Smooth muscle cell (in vitro differentiated cells): ENCODE data around the gene NXPH4. TPM values are rescaled to one million over a fixed set of nuclear protein-coding genes. Genes with fewer than 3 reads are reported as not detected.

Source experiments
- DNase-seq: peaks from one replicate; lab custom pipeline; 2025; ENCODE audit not compliant: unreplicated experiment; lab: John Stamatoyannopoulos, UW
- H2AFZ ChIP-seq: fragments of 200-600 bp; sonication (generic); 2 replicates; pipeline ENCODE4 v1.6.0; 2016; ENCODE audit warnings: antibody characterized with exemption, low read depth, mild to moderate bottlenecking
- H3F3A ChIP-seq: fragments of 200-600 bp; sonication (generic); 2 replicates; pipeline ENCODE4 v1.6.0; 2017; ENCODE audit warnings: antibody characterized with exemption, low read depth
- H3K27ac ChIP-seq: fragments of 200-600 bp; sonication (generic); 2 replicates; pipeline ENCODE4 v1.5.1; 2016; ENCODE audit warnings: low read depth, mild to moderate bottlenecking
- H3K27me3 ChIP-seq: fragments of 200-600 bp; sonication (generic); 2 replicates; pipeline ENCODE4 v1.6.1; 2016; ENCODE audit warnings: low read depth, mild to moderate bottlenecking
- H3K36me3 ChIP-seq: fragments of 200-600 bp; sonication (generic); 2 replicates; pipeline ENCODE4 v1.5.1; 2016; ENCODE audit warnings: low read depth
- H3K4me1 ChIP-seq: fragments of 200-600 bp; sonication (generic); 2 replicates; pipeline ENCODE4 v1.5.1; 2016; ENCODE audit warnings: low read depth
- H3K4me2 ChIP-seq: fragments of 200-600 bp; sonication (generic); 2 replicates; pipeline ENCODE4 v1.6.0; 2016; ENCODE audit warnings: mild to moderate bottlenecking
- H3K4me3 ChIP-seq: fragments of 200-600 bp; sonication (generic); 2 replicates; pipeline ENCODE4 v1.5.1; 2016; ENCODE audit warnings: mild to moderate bottlenecking
- H3K79me2 ChIP-seq: fragments of 200-600 bp; sonication (generic); 2 replicates; pipeline ENCODE4 v1.6.0; 2016; ENCODE audit warnings: low read depth, mild to moderate bottlenecking
- H3K9ac ChIP-seq: fragments of 200-600 bp; sonication (generic); 2 replicates; pipeline ENCODE4 v1.6.0; 2016; ENCODE audit warnings: low read depth
- H3K9me3 ChIP-seq: fragments of 200-600 bp; sonication (generic); replicated peaks from 2 replicates; pipeline ENCODE4 v1.5.1; 2016; ENCODE audit warnings: low read depth
- H4K20me1 ChIP-seq: fragments of 200-600 bp; sonication (generic); 2 replicates; pipeline ENCODE4 v1.6.0; 2016; ENCODE audit warnings: low read depth
- CTCF ChIP-seq: fragments of 200-600 bp; sonication (generic); IDR thresholded peaks from 2 replicates; pipeline ENCODE4 v1.5.1; 2017; ENCODE audit warnings: borderline replicate concordance, mild to moderate bottlenecking, antibody characterized with exemption; ENCODE audit not compliant: insufficient read depth, poor library complexity, severe bottlenecking
- WGBS: methylation state at CpG from one replicate; pipeline ENCODE4 v1.1.7; 2016; ENCODE audit warnings: low lambda C conversion rate; 5-methylcytosine and 5-hydroxymethylcytosine counted together
- polyA plus RNA-seq: library from polyadenylated mRNA; unstranded; fragments of >200 nt; fragmentation: Nextera tagmentation; extraction: Ambion mirVana; gene quantifications from 2 replicates; pipeline ENCODE4 v1.2.1, GENCODE V29; 2016
- total RNA-seq: library from RNA; depleted of rRNA; stranded (reverse); fragments of >200 nt; gene quantifications from 2 replicates; pipeline ENCODE4 v1.2.3, GENCODE V29; 2014

Gene NXPH4
- total and polyA plus RNA-seq, 2 experiments from 2014 or later = 3.9 to 10.7 TPM

GRCh38 chr12:57202321-57202720 is 14.3 kb upstream of the NXPH4 start:
- Histone ChIP-seq H4K20me1 (peaks cover 19% of the 10 kb centered on the region), H2AFZ (no peak overlapping the region), H3K4me1 (no peaks in the 10 kb centered on the region), H3K27ac (no peak overlapping the region), H3K4me2 (no peak overlapping the region), H3K79me2 (no peaks in the 10 kb centered on the region), H3K9ac (no peak overlapping the region), H3K4me3 (no peak overlapping the region), H3F3A (no peaks in the 10 kb centered on the region), H3K27me3 (no peaks in the 10 kb centered on the region), H3K9me3 (no peaks in the 10 kb centered on the region), H3K36me3 (no peaks in the 10 kb centered on the region)
- TF ChIP-seq CTCF = no peak
- WGBS = 94% methylated on average over 14 of the region's 19 CpGs
- no peak for DNase-seq

- TF ChIP-seq CTCF = no peak
- Histone ChIP-seq H3K79me2 (no peaks in the 10 kb centered on the region), H3K27ac (no peak overlapping the region), H3K9me3 (no peaks in the 10 kb centered on the region), H3K4me1 (no peaks in the 10 kb centered on the region), H3F3A (no peaks in the 10 kb centered on the region), H2AFZ (no peak overlapping the region), H3K4me2 (no peak overlapping the region), H3K9ac (no peak overlapping the region), H3K27me3 (no peaks in the 10 kb centered on the region), H3K4me3 (no peak overlapping the region), H4K20me1 (peaks cover 22% of the 10 kb centered on the region), H3K36me3 (no peaks in the 10 kb centered on the region)
- no peak for DNase-seq
- over 99% methylated on average over 28 of the region's 28 CpGs for WGBS
Observed at GRCh38 chr12:57203201-57203600, 13.4 kb upstream of the NXPH4 start.

GRCh38 chr12:57203791-57204190 is 12.8 kb upstream of the NXPH4 start:
- H3K9me3 ChIP-seq = no peaks in the 10 kb centered on the region
- TF ChIP-seq CTCF = no peak
- no peaks in the 10 kb centered on the region for H3K79me2 ChIP-seq
- peaks cover 19% of the 10 kb centered on the region for H4K20me1 ChIP-seq
- H2AFZ ChIP-seq = no peak overlapping the region
- no peaks in the 10 kb centered on the region for H3F3A ChIP-seq
- H3K4me2 ChIP-seq = no peak overlapping the region
- H3K36me3 ChIP-seq = no peaks in the 10 kb centered on the region
- DNase-seq = no peak
- H3K9ac ChIP-seq = no peak overlapping the region
- no peak overlapping the region for H3K27ac ChIP-seq
- no peaks in the 10 kb centered on the region for H3K27me3 ChIP-seq
- 90% methylated on average over 11 of the region's 11 CpGs for WGBS
- H3K4me1 ChIP-seq = no peaks in the 10 kb centered on the region
- no peak overlapping the region for H3K4me3 ChIP-seq

- Histone ChIP-seq H3K4me2 (no peak overlapping the region), H4K20me1 (peaks cover 21% of the 10 kb centered on the region), H3K36me3 (no peaks in the 10 kb centered on the region), H3F3A (no peaks in the 10 kb centered on the region), H2AFZ (no peak overlapping the region), H3K79me2 (no peaks in the 10 kb centered on the region), H3K27me3 (no peaks in the 10 kb centered on the region), H3K27ac (no peak overlapping the region), H3K4me3 (no peak overlapping the region), H3K9ac (no peak overlapping the region), H3K9me3 (no peaks in the 10 kb centered on the region), H3K4me1 (no peaks in the 10 kb centered on the region)
- DNase-seq = no peak
- no peak for TF ChIP-seq CTCF
- 98% methylated on average over 19 of the region's 19 CpGs for WGBS
Observed at GRCh38 chr12:57204454-57204853, 12.1 kb upstream of the NXPH4 start.
